Tibial nerve (tissue), 4 donors: ENCODE data around the gene UNC79.

Experiments used
- CTCF ChIP-seq, 5 experiments: fragments of 200-600 bp in 3 of 5; fragments of 450-650 bp in 2 of 5; sonication (generic) in 3 of 5; IDR thresholded peaks; one replicate each; pipeline ENCODE4 v1.5.1; 2016 to 2019; ENCODE audit warnings: antibody characterized with exemption in 5 of 5, mild to moderate bottlenecking in 3 of 5, moderate library complexity in 2 of 5
- EP300 ChIP-seq, 2 donors: sonication (generic); formaldehyde crosslinking; IDR thresholded peaks; one replicate each; pipeline ENCODE4 v1.6.1; 2017; ENCODE audit warnings: antibody characterized with exemption in 2 of 2, mild to moderate bottlenecking in 1 of 2

GRCh38 chr14:93496856-93497741 is 66.4 kb downstream of the UNC79 start:
- TF ChIP-seq CTCF (IDR thresholded peaks at IDR 0.05) (no peak), EP300 (IDR thresholded peaks at IDR 0.05) (no peak)
